HEK293T (cell line): ENCODE measurements around the gene LRIT1.

Experiments
- CTCF ChIA-PET: fragments of 350-600 bp; formaldehyde crosslinking; extraction: SDS; loops from one replicate; lab custom pipeline; 2021; ENCODE audit warnings: antibody characterized with exemption, inconsistent platforms; lab: Yijun Ruan, JAX
- POLR2A ChIA-PET: fragments of 350-600 bp; formaldehyde crosslinking; extraction: SDS; loops from one replicate; lab custom pipeline; 2020; ENCODE audit warnings: antibody characterized with exemption, inconsistent platforms; lab: Yijun Ruan, JAX
- DNase-seq: peaks from one replicate; pipeline ENCODE4 v3.0.0; 2012; ENCODE audit warnings: mixed read lengths; ENCODE audit errors: extremely low spot score
- ARNT ChIP-seq: fragments of 450-650 bp; IDR thresholded peaks from 2 replicates; pipeline ENCODE4 v1.6.1; 2017; ENCODE audit warnings: mild to moderate bottlenecking
- BHLHE40 ChIP-seq: fragments of 450-650 bp; IDR thresholded peaks from 2 replicates; pipeline ENCODE4 v1.6.1; 2016; ENCODE audit warnings: mild to moderate bottlenecking, moderate library complexity, borderline replicate concordance
- CTBP1 ChIP-seq: fragments of 450-650 bp; IDR thresholded peaks from 2 replicates; pipeline ENCODE4 v1.6.1; 2016; ENCODE audit warnings: borderline replicate concordance
- ELF4 ChIP-seq: fragments of 450-650 bp; IDR thresholded peaks from 2 replicates; pipeline ENCODE4 v1.6.1; 2017; ENCODE audit warnings: antibody characterized with exemption
- FOXA1 ChIP-seq: fragments of 450-650 bp; IDR thresholded peaks from 2 replicates; pipeline ENCODE4 v1.6.1; 2016; ENCODE audit warnings: mild to moderate bottlenecking
- FOXK2 ChIP-seq: fragments of 450-650 bp; IDR thresholded peaks from 2 replicates; pipeline ENCODE4 v1.6.1; 2016; ENCODE audit warnings: mild to moderate bottlenecking
- FOXM1 ChIP-seq: fragments of 450-650 bp; IDR thresholded peaks from 2 replicates; pipeline ENCODE4 v1.6.1; 2017; ENCODE audit warnings: mild to moderate bottlenecking, borderline replicate concordance
- HDGF ChIP-seq: fragments of 450-650 bp; IDR thresholded peaks from 2 replicates; pipeline ENCODE4 v1.6.1; 2017; ENCODE audit warnings: antibody characterized with exemption, borderline replicate concordance
- L3MBTL2 ChIP-seq: fragments of 450-650 bp; conservative IDR thresholded peaks from 2 replicates; pipeline ENCODE4 v1.6.1; 2016; ENCODE audit warnings: mild to moderate bottlenecking
- LEF1 ChIP-seq: fragments of 450-650 bp; IDR thresholded peaks from 2 replicates; pipeline ENCODE4 v1.6.1; 2017; ENCODE audit warnings: mild to moderate bottlenecking, borderline replicate concordance
- NFRKB ChIP-seq: fragments of 450-650 bp; IDR thresholded peaks from 2 replicates; pipeline ENCODE4 v1.6.1; 2016; ENCODE audit warnings: mild to moderate bottlenecking, moderate library complexity
- SP1 ChIP-seq: fragments of 450-650 bp; IDR thresholded peaks from 2 replicates; pipeline ENCODE4 v1.6.1; 2017
- SUZ12 ChIP-seq: fragments of 450-650 bp; IDR thresholded peaks from 2 replicates; pipeline ENCODE4 v1.6.1; 2016; ENCODE audit warnings: mild to moderate bottlenecking
- TARDBP ChIP-seq: fragments of 450-650 bp; IDR thresholded peaks from 2 replicates; pipeline ENCODE4 v1.6.1; 2016
- ZNF384 ChIP-seq: fragments of 450-650 bp; IDR thresholded peaks from 2 replicates; pipeline ENCODE4 v1.6.1; 2016
- TF ChIP-seq, protein P1 (sequence below): fragments of 450-650 bp; IDR thresholded peaks from 2 replicates; pipeline ENCODE4 v1.6.1; 2016

Gene LRIT1

DNA sequence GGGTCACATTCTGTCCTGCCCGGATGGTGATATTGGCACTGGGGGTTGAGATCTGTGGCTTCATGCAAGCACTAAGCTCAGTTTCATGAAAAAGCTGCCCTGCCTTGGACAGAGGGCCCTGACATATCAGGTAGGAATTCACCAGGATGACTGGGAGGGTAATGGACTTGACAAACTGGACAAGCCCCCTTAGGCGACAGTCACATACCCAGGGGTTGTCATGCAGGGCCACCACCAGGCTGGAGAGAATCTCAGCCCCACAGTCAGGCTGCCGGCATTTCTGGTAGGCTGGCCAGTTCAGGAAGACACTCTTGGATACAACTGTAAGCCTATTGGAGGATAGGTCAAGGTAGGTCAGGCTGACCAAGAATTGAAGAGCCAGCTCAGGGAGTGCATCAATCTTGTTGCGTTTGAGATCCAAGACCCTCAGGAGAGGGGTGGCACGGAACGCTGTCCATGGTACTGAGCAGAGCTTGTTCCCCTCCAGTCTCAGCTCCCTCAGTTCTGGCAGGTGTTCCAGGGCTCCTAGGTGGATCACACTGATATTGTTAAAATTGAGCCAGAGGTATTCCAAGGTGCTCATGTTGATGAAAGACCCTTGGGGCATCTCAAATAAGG, 16.8 kb downstream of the LRIT1 start:
- peak; percentile 20 for DNase-seq
- TF ChIP-seq L3MBTL2, result no peak
- POLR2A ChIA-PET, result no interaction called here
- CTCF ChIA-PET, result no interaction called here

GRCh38 chr10:84221916-84222315, 19.4 kb downstream of the LRIT1 start:
- ChIA-PET CTCF (no interaction called here), POLR2A (no interaction called here)
- DNase-seq, result no peak
- no peak for TF ChIP-seq FOXM1
- TF ChIP-seq ARNT, result no peak
- TF ChIP-seq ELF4, result no peak
- TF ChIP-seq HDGF, result no peak
- TF ChIP-seq SUZ12, result no peak
- no peak for TF ChIP-seq SP1
- TF ChIP-seq, protein P1, sequence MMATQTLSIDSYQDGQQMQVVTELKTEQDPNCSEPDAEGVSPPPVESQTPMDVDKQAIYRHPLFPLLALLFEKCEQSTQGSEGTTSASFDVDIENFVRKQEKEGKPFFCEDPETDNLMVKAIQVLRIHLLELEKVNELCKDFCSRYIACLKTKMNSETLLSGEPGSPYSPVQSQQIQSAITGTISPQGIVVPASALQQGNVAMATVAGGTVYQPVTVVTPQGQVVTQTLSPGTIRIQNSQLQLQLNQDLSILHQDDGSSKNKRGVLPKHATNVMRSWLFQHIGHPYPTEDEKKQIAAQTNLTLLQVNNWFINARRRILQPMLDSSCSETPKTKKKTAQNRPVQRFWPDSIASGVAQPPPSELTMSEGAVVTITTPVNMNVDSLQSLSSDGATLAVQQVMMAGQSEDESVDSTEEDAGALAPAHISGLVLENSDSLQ, result no peak
- TF ChIP-seq FOXA1, result no peak
- no peak for TF ChIP-seq LEF1
- TF ChIP-seq FOXK2, result no peak
- TF ChIP-seq CTBP1, result no peak
- TF ChIP-seq BHLHE40, result no peak
- no peak for TF ChIP-seq TARDBP
- no peak for TF ChIP-seq L3MBTL2
- TF ChIP-seq NFRKB, result no peak
- TF ChIP-seq ZNF384, result no peak

DNA sequence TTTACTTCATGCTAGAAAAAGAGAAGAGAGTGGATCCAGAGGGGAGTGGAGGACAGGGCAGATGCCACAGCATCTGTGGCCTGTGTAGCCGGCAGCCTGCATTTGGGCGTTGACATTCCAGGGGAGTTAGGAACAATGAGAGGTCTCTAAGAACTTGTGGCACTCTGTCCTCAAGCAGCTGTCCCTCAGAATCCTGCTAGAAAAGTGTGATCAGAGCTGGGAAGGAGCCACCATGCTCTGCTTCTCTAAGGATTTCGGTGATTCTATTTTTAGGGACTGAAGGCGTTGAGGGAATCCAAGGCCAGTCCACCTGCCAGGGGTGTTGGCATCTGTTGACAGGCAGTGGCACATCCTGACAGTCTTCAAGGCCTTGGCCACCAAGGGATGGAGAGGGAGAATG, 23.6 kb downstream of the LRIT1 start:
- no peak for TF ChIP-seq HDGF
- ChIA-PET CTCF (no interaction called here), POLR2A (no interaction called here)
- DNase-seq, result no peak

GRCh38 chr10:84216834-84217233, 24.5 kb downstream of the LRIT1 start:
- TF ChIP-seq LEF1, result no peak
- TF ChIP-seq FOXA1, result no peak
- TF ChIP-seq BHLHE40, result no peak
- TF ChIP-seq SUZ12, result no peak
- TF ChIP-seq SP1, result no peak
- TF ChIP-seq FOXM1, result no peak
- TF ChIP-seq L3MBTL2, result no peak
- TF ChIP-seq TARDBP, result no peak
- no peak for TF ChIP-seq ZNF384
- TF ChIP-seq, protein P1, result no peak
- TF ChIP-seq CTBP1, result no peak

GRCh38 chr10:84214612-84215235, 26.6 kb downstream of the LRIT1 start:
- ChIA-PET POLR2A (no interaction called here), CTCF (no interaction called here)
- TF ChIP-seq ZNF384 (no peak), L3MBTL2 (no peak), ELF4 (no peak), FOXK2 (no peak), FOXA1 (no peak), LEF1 (no peak), TARDBP (no peak), SP1 (no peak), FOXM1 (no peak), CTBP1 (no peak), HDGF (no peak), ARNT (no peak), NFRKB (no peak), SUZ12 (no peak), BHLHE40 (no peak)
- TF ChIP-seq, protein P1, result no peak
- peak; percentile 53 for DNase-seq

More at GRCh38 chr10:84216834-84217233, 24.5 kb downstream of the LRIT1 start:
- ChIA-PET CTCF (no interaction called here), POLR2A (no interaction called here)
- no peak for DNase-seq

DNA sequence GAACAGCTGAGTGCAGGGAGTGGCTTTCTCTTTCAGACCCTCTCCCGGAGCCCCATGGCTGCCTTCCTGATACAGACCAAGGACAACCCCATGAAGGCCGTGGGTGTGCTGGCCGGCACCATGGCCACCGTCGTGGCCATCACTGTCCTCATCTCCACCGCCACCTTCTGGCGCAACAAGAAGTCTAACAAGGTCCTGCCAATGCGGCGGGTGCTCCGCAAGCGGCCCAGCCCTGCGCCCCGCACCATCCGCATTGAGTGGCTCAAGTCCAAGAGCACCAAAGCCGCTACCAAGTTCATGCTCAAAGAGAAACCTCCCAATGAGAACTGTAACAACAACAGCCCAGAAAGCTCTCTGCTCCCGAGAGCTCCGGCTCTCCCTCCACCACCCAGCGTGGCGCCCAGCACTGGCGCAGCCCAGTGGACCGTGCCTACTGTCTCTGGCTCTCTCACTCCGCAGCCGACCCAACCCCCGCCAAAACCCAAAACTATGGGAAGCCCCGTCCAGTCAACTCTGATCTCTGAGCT, 27.2 kb downstream of the LRIT1 start:
- TF ChIP-seq BHLHE40 (no peak), TARDBP (no peak), L3MBTL2 (no peak), NFRKB (no peak), SP1 (no peak), SUZ12 (no peak), LEF1 (no peak), HDGF (no peak), FOXK2 (no peak), ZNF384 (no peak), FOXA1 (no peak)
- POLR2A ChIA-PET, result no interaction called here

More for the DNA sequence above, 27.2 kb downstream of the LRIT1 start:
- CTCF ChIA-PET, result interaction anchor here (0.7 kb wide), 1 partner anchor 16 kb away, joined by 3 read pairs; no protein-coding TSS in a partner anchor
- no peak for DNase-seq
